ENCODE data around the gene KRT2.

KRT2 gene

DNA sequence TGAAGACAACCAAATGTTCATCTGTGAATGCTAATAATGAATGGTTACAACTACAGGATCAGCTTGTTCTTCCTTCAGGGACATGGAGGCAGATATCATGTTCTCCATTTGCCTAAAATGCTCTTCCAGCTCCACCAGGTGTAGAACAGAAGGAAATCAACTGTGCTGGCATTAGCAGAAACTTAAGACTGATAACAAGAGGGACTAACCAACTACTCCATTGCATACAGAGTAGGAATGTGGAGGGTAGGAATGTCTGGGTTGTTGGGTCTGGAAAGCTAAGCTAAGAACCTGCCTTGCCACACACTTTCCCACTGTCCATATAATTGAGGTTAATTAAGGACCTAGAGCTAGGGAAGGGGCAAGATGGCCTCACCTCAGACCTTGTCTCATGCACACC lies 11.4 kb upstream of the KRT2 start:
- DNase-seq (ENCODE audit: low read depth in 2 of 2), result no peak

GRCh38 chr12:52662918-52663229 lies 10.9 kb upstream of the KRT2 start:
- DNase-seq (ENCODE audit: low read depth in 2 of 2), result no peak

DNA sequence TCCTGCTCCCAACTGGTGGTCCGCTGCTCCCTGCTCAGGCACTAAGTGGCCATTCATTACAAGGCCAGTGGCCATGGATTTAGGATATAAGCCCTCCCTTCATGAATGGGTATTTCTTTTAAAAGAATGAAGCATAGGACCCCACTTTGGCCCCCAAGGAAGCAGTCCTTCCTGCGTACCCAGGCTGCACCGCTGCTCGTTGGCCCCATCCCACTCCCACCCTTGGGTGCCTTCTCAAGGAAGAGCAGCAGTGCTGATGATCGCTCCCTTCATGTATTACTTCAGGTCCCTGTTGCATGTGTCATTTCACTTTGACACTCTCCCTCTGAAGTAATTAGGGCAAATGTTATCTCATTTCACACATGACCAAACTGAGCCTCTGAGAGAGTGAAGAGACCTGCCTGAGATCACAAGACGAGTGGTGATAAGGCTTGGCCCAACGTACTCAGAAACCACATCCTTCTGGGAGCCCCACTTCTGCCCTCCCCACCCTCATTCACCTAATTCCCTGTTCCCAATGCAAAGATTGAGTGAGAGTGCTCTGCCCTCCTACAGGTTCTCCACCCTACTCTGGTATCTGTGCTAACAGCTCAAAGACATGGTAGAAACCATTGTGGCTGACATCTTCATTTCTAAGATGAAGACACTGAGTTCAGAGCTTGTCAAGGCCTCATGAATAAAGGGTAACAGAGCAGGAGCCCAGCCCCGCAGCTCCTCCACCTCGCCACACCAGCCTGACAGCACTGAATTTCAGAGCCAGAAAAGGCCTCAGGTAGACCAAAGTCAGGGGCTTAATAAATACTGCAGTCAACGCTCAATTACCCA lies 10.3 kb upstream of the KRT2 start:
- DNase-seq (ENCODE audit: low read depth in 2 of 2), result no peak

DNA sequence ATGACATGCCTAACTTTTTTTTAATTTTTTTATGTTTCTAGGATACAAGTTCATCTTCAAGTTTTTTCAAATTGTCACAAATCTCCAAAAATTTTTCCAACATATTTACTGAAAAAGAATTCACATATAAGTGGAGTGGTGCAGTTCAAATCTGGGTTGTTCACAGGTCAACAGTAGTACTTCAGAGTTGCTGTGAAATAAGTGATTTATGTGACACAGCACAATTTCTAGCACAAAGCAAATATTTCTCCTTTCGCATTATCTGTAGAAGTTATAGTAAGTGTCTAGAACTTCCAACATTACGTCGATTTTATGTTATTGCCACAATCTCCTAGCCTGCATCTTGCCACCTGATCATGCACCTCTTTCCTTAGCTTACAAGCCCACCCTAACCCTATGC lies 9.7 kb upstream of the KRT2 start:
- DNase-seq (ENCODE audit: low read depth in 2 of 2), result no peak

DNA sequence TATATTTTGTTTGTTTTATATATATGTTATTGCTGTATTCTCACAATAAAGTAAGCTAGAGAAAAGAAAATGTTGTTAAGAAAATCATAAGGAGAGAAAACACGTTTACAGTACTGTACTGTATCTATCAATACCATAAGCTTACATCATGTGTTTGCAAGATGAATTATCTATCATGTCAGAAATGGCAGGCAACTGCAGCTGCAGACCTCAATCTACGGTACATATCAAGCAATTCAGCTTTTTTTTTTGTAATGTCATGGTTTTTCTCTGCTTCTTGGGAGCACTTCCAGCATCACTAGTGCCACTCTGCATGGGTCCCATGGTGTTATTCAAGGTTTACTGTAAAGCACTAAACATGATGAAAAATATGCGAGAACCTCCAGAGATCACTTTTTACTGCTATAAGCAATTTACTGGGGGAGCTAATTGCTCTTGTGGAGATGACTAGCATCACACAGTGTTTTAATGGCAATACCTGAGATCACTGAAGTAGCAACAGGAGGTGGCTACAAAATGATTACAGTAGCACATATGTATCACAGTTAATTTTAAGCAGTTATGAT lies 9.0 kb upstream of the KRT2 start:
- no peak for DNase-seq (ENCODE audit: low read depth in 2 of 2)

GRCh38 chr12:52659951-52660350 lies 7.9 kb upstream of the KRT2 start:
- no peak for DNase-seq (ENCODE audit: low read depth in 2 of 2)

- no peak for DNase-seq (ENCODE audit: low read depth in 2 of 2)
These were observed 7.4 kb upstream of the KRT2 start for GRCh38 chr12:52659395-52659794.

GRCh38 chr12:52658196-52658595 lies 6.2 kb upstream of the KRT2 start:
- no peak for DNase-seq (ENCODE audit: low read depth in 2 of 2)

GRCh38 chr12:52657250-52657902 lies 5.4 kb upstream of the KRT2 start:
- DNase-seq (ENCODE audit: low read depth in 2 of 2), result no peak

DNA sequence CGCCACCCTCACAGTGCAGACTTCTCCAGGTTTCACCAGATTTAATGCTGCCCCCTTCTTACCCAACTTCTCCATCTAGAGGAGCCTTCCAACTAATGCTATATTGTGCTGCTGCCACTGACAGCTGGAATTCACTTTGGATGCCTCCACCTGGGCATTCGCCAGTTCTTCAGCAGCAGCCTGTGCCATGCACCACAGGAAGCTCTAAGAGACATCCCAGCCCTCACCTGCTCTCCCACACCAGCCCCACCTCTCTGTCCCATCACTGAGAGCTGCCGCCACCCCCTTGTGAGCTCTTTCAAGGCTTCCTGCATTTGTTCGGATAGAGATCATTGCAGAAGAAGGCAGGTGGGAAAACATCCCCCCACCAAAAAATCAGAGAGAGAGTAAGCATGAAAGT lies 4.6 kb upstream of the KRT2 start:
- no peak for DNase-seq (ENCODE audit: low read depth in 2 of 2)

DNA sequence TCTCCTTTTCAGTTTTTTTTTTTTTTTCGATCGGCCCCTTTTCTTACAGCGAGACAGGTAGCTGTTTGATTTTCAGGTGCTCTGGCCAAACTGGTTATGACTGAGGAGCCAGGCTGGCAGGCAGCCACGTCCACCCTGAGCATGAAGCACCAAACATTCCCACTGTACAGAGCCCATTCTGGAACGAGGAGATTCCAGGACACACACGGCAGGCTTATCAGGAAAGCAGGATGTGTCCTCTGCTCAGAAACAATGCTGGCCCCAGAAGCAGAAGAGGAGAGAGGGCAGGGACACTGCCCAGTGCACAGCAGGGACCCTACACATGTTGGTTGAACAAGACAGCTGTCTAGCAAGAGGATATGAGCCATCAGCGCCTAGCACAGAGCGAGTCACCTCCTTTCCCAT lies 3.7 kb upstream of the KRT2 start:
- DNase-seq (ENCODE audit: low read depth in 2 of 2), result no peak

GRCh38 chr12:52655251-52655650 lies 3.2 kb upstream of the KRT2 start:
- no peak for DNase-seq (ENCODE audit: low read depth in 2 of 2)

DNA sequence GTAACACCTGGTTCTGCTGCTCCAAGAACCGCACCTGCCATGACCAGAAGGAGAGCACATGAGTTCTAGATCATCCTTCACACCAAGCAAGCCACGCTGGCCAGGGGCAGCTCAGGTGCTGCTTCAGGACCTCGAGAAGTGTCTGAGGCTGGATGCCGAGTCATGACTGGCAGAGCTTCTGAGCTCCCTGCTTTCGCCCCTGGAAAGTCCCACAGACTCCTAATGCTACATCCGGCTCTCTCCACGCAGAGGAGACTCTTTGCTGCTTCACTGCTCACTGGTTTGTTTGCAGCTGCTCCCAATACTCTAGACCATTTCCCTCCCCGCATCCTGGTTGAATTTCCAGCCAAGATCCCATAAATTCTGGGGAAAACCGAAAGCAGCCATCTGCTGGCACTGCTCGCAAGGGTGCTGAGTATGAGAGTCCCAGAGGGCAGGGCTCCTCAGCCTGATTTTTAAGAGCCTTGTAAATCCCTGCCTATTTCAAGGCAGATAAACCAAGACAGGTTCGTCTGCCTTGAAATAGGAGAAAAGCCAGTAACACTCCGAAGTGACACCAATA lies 1.4 kb downstream of the KRT2 start:
- DNase-seq (ENCODE audit: low read depth in 2 of 2), result no peak

DNA sequence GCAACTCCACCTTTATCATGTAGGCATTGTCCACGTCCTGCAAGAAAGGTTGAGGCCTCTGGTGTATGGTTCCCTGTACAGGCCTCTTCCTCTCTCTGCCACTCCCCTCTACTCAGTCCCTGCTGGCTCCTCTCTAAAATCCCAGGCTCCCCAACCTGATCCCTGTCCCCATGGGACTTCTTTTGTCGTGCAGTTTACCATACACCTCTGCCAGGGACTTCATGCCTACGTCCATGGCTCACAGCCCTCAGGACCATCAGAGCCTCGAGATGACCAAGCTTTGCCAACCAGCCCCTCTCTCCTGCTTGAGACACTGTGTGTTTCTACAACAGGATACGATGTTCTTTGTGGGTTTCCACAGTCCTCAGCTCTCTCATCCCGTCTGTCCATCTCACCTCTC lies 2.9 kb downstream of the KRT2 start:
- no peak for DNase-seq (ENCODE audit: low read depth in 2 of 2)

DNA sequence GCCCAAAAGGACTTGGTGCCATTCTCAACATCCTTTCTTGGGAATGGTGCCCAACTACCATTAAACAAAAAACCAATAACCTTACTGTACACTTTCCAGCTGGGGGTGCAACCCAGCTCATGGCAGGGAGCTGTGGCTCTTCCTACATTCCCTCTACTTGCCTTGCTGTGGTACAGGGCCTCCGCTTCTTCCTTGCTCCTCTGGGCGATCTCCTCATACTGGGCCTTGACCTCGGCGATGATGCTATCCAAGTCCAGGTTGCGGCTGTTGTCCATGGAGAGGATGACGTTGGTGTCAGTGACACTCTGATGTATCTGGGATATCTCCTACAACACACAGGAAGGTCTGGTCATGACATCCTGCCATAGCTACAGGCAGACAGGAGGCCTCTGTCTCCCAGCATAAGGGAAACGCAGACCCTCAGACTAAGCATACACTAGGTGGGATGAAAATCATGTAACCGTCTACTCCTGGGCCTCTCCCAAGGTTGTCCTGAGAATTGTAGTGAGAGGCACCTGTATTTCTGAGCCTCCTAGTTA lies 3.9 kb downstream of the KRT2 start:
- DNase-seq (ENCODE audit: low read depth in 2 of 2), result no peak

GRCh38 chr12:52647601-52648000 lies 4.4 kb downstream of the KRT2 start:
- DNase-seq (ENCODE audit: low read depth in 2 of 2), result no peak

DNA sequence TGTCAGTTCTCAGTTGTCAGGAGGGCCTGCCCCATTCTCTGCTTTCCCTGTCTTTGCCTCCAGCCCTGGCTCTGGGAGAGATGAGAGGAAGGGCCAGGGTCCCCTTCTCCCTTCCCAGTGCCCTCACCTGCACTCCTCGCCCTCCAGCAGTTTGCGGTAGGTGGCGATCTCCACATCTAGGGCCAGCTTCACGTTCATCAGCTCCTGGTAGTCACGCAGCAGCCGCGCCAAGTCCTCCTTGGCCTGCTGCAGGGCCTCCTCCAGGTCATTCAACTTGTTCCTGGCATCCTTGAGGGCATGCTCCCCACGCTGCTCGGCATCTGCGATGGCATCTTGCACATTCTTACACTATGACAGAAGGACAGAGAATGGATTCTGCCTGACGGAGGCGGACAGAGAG lies 5.4 kb downstream of the KRT2 start:
- no peak for DNase-seq (ENCODE audit: low read depth in 2 of 2)

- DNase-seq (ENCODE audit: low read depth in 2 of 2), result no peak
These were observed 6.0 kb downstream of the KRT2 start for GRCh38 chr12:52645982-52646381.

GRCh38 chr12:52645120-52645761 lies 6.8 kb downstream of the KRT2 start:
- no peak for DNase-seq (ENCODE audit: low read depth in 2 of 2)

GRCh38 chr12:52644078-52644415 lies 8.0 kb downstream of the KRT2 start:
- DNase-seq (ENCODE audit: low read depth in 2 of 2), result no peak

GRCh38 chr12:52643233-52644077 lies 8.6 kb downstream of the KRT2 start:
- no peak for DNase-seq (ENCODE audit: low read depth in 2 of 2)
